Measurements from ENCODE around the gene NACA. TPM values are rescaled to one million over a fixed set of nuclear protein-coding genes. Genes with fewer than 3 reads are reported as not detected.

The NACA gene
- polyA plus RNA-seq, 1 of the 3 experiments (the other 2 are of a cell fraction): 523 TPM

DNA sequence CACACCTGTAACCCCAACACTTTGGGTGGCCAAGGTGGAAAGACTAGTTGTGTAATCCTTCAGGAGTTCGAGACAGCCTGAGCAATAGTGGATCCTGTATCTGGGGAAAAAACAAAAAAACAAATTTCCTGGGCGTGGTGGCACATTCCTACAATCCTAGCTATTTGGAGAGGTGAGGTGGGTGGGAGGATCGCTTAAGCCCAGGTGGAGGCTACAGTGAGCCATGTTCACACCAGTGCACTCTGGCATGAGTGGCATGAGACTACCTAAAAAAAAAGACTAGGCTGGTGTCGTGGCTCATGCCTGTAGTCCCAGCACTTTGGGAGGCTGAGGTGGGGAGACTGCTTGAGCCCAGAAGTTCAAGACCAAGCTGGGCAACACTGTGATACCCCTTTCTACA is 54.3 kb downstream of the NACA start:
- H3K9me2 ChIP-seq: no peaks in the 10 kb centered on the region
- no peak for TF ChIP-seq MXI1 (IDR thresholded peaks at IDR 0.05; ENCODE audit: low read depth, low read length)
- no peak for TF ChIP-seq FOXM1 (IDR thresholded peaks at IDR 0.05; ENCODE audit: low read depth)
- no peak for TF ChIP-seq GATA2 (CRISPR knock-in tag; IDR thresholded peaks at IDR 0.05)
- no peak for TF ChIP-seq NFIC (IDR thresholded peaks at IDR 0.05; ENCODE audit: borderline replicate concordance)
- TF ChIP-seq POLR2AphosphoS5 (IDR thresholded peaks at IDR 0.05; ENCODE audit: low read depth, low read length): no peak
- TF ChIP-seq, protein P1, sequence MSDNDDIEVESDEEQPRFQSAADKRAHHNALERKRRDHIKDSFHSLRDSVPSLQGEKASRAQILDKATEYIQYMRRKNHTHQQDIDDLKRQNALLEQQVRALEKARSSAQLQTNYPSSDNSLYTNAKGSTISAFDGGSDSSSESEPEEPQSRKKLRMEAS (IDR thresholded peaks at IDR 0.05; ENCODE audit: low read depth): no peak
- no peak for TF ChIP-seq ELF1 (IDR thresholded peaks at IDR 0.05)
- TF ChIP-seq NRF1 (IDR thresholded peaks at IDR 0.05; ENCODE audit: low read depth, low read length): no peak
- no peak for TF ChIP-seq MEF2A (IDR thresholded peaks at IDR 0.05; ENCODE audit: borderline replicate concordance, low read depth)
- TF ChIP-seq, protein P2, sequence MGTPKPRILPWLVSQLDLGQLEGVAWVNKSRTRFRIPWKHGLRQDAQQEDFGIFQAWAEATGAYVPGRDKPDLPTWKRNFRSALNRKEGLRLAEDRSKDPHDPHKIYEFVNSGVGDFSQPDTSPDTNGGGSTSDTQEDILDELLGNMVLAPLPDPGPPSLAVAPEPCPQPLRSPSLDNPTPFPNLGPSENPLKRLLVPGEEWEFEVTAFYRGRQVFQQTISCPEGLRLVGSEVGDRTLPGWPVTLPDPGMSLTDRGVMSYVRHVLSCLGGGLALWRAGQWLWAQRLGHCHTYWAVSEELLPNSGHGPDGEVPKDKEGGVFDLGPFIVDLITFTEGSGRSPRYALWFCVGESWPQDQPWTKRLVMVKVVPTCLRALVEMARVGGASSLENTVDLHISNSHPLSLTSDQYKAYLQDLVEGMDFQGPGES (IDR thresholded peaks at IDR 0.05; ENCODE audit: low read depth, low read length): no peak
- TF ChIP-seq SMC3 (IDR thresholded peaks at IDR 0.05; ENCODE audit: low read depth, low read length): no peak
- CTCF ChIA-PET: interaction anchor here (1.3 kb wide), 1 partner anchor 157 kb away, joined by 3 read pairs; no protein-coding TSS in a partner anchor
- no peak overlapping the region for H3K27ac ChIP-seq (ENCODE audit: low read depth in 2 of 2, low read length in 1 of 2)
- peaks cover 38 to 66% of the 10 kb centered on the region in 2 experiments for H3K36me3 ChIP-seq (replicated peaks in 1 of 2; ENCODE audit: control insufficient read depth in 1 of 2, insufficient read depth in 2 of 2, low read length in 1 of 2)
- no peak overlapping the region for H3K9ac ChIP-seq
- H3F3A ChIP-seq (replicated peaks; ENCODE audit: insufficient read depth): peaks cover 14% of the 10 kb centered on the region
- H2AFZ ChIP-seq (ENCODE audit: low read depth): no peak overlapping the region
- H3K9me3 ChIP-seq: no peaks in the 10 kb centered on the region
- H3K79me2 ChIP-seq (ENCODE audit: insufficient read depth): peaks cover 99% of the 10 kb centered on the region
- no peak overlapping the region for H3K4me2 ChIP-seq
- no peak overlapping the region for H3K4me3 ChIP-seq (ENCODE audit: low read depth in 2 of 2, low read length in 1 of 2)
- DNase-seq: no peak
- H4K20me1 ChIP-seq (ENCODE audit: insufficient read depth): peaks cover 47% of the 10 kb centered on the region
- H3K4me1 ChIP-seq (ENCODE audit: control insufficient read depth in 1 of 2, insufficient read depth in 2 of 2, low read depth in 1 of 2, low read length in 1 of 2): no peaks in the 10 kb centered on the region
- WGBS (ENCODE audit: low lambda C conversion rate): 95% methylated on average over 4 of the region's 4 CpGs
- no peaks in the 10 kb centered on the region for H3K27me3 ChIP-seq (ENCODE audit: insufficient read depth)
- POLR2A ChIA-PET: interaction anchor here (0.6 kb wide), 1 partner anchor 73 kb away, joined by 3 read pairs; no protein-coding TSS in a partner anchor

DNA sequence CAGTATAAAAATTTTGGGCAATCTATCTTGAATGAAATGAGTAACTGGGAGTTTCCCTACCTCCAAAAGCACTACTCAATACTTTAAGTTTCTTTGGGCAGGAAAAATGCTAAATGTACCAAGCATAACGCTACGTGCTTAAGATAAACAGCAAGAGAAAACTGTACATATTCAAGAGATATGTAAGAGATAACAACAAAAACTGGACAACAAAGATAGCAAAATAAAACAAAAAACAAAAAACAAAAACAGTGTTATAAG is 57.0 kb downstream of the NACA start:
- peaks cover 24% of the 10 kb centered on the region for H4K20me1 ChIP-seq (ENCODE audit: insufficient read depth)
- H2AFZ ChIP-seq (ENCODE audit: low read depth): no peak overlapping the region
- ChIA-PET POLR2A (no interaction called here), CTCF (interaction anchor here (1.0 to 1.1 kb wide), 2 partner anchors 31 to 920 kb away, joined by 3 read pairs; no protein-coding TSS in a partner anchor)
- no peaks in the 10 kb centered on the region for H3K9me2 ChIP-seq
- H3K4me1 ChIP-seq (ENCODE audit: control insufficient read depth in 1 of 2, insufficient read depth in 2 of 2, low read depth in 1 of 2, low read length in 1 of 2): no peaks in the 10 kb centered on the region
- H3K9me3 ChIP-seq: no peaks in the 10 kb centered on the region
- H3K27me3 ChIP-seq (ENCODE audit: insufficient read depth): no peaks in the 10 kb centered on the region
- WGBS (ENCODE audit: low lambda C conversion rate): 97% methylated on average over 2 of the region's 2 CpGs
- H3K36me3 ChIP-seq (replicated peaks in 1 of 2; ENCODE audit: control insufficient read depth in 1 of 2, insufficient read depth in 2 of 2, low read length in 1 of 2): peaks cover 57 to 85% of the 10 kb centered on the region in 2 experiments
- peaks cover 23% of the 10 kb centered on the region for H3F3A ChIP-seq (replicated peaks; ENCODE audit: insufficient read depth)
- no peak for DNase-seq
- H3K4me3 ChIP-seq (ENCODE audit: low read depth in 2 of 2, low read length in 1 of 2): no peak overlapping the region
- no peak overlapping the region for H3K27ac ChIP-seq (ENCODE audit: low read depth in 2 of 2, low read length in 1 of 2)
- peaks cover 82% of the 10 kb centered on the region for H3K79me2 ChIP-seq (ENCODE audit: insufficient read depth)
- no peak overlapping the region for H3K9ac ChIP-seq
- no peak overlapping the region for H3K4me2 ChIP-seq
- no peak for TF ChIP-seq ELF1 (IDR thresholded peaks at IDR 0.05)
- TF ChIP-seq RXRA (IDR thresholded peaks at IDR 0.05; ENCODE audit: borderline replicate concordance, low read depth): no peak
- TF ChIP-seq, protein P3, sequence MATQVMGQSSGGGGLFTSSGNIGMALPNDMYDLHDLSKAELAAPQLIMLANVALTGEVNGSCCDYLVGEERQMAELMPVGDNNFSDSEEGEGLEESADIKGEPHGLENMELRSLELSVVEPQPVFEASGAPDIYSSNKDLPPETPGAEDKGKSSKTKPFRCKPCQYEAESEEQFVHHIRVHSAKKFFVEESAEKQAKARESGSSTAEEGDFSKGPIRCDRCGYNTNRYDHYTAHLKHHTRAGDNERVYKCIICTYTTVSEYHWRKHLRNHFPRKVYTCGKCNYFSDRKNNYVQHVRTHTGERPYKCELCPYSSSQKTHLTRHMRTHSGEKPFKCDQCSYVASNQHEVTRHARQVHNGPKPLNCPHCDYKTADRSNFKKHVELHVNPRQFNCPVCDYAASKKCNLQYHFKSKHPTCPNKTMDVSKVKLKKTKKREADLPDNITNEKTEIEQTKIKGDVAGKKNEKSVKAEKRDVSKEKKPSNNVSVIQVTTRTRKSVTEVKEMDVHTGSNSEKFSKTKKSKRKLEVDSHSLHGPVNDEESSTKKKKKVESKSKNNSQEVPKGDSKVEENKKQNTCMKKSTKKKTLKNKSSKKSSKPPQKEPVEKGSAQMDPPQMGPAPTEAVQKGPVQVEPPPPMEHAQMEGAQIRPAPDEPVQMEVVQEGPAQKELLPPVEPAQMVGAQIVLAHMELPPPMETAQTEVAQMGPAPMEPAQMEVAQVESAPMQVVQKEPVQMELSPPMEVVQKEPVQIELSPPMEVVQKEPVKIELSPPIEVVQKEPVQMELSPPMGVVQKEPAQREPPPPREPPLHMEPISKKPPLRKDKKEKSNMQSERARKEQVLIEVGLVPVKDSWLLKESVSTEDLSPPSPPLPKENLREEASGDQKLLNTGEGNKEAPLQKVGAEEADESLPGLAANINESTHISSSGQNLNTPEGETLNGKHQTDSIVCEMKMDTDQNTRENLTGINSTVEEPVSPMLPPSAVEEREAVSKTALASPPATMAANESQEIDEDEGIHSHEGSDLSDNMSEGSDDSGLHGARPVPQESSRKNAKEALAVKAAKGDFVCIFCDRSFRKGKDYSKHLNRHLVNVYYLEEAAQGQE (IDR thresholded peaks at IDR 0.05; ENCODE audit: low read depth, low read length): no peak
- TF ChIP-seq, protein P4, sequence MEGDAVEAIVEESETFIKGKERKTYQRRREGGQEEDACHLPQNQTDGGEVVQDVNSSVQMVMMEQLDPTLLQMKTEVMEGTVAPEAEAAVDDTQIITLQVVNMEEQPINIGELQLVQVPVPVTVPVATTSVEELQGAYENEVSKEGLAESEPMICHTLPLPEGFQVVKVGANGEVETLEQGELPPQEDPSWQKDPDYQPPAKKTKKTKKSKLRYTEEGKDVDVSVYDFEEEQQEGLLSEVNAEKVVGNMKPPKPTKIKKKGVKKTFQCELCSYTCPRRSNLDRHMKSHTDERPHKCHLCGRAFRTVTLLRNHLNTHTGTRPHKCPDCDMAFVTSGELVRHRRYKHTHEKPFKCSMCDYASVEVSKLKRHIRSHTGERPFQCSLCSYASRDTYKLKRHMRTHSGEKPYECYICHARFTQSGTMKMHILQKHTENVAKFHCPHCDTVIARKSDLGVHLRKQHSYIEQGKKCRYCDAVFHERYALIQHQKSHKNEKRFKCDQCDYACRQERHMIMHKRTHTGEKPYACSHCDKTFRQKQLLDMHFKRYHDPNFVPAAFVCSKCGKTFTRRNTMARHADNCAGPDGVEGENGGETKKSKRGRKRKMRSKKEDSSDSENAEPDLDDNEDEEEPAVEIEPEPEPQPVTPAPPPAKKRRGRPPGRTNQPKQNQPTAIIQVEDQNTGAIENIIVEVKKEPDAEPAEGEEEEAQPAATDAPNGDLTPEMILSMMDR (IDR thresholded peaks at IDR 0.05): no peak
- TF ChIP-seq RCOR1 (IDR thresholded peaks at IDR 0.05; ENCODE audit: low read length): no peak
- TF ChIP-seq TCF12 (IDR thresholded peaks at IDR 0.05): no peak
- TF ChIP-seq CHD2 (IDR thresholded peaks at IDR 0.05; ENCODE audit: low read length, partially characterized antibody): no peak
- TF ChIP-seq GABPA (IDR thresholded peaks at IDR 0.05; ENCODE audit: low read depth): no peak
- TF ChIP-seq, protein P5, sequence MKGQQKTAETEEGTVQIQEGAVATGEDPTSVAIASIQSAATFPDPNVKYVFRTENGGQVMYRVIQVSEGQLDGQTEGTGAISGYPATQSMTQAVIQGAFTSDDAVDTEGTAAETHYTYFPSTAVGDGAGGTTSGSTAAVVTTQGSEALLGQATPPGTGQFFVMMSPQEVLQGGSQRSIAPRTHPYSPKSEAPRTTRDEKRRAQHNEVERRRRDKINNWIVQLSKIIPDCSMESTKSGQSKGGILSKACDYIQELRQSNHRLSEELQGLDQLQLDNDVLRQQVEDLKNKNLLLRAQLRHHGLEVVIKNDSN (IDR thresholded peaks at IDR 0.05; ENCODE audit: borderline replicate concordance, low read depth): no peak
- TF ChIP-seq, protein P2 (IDR thresholded peaks at IDR 0.05; ENCODE audit: low read depth, low read length): no peak
- no peak for TF ChIP-seq YY1 (IDR thresholded peaks at IDR 0.05; ENCODE audit: low read depth)
